Activated CD4-positive, alpha-beta T cell treated with anti-CD3 and anti-CD28 coated beads for 48 hours (primary cell): ENCODE results near the gene RPS27.
"Not testable (repeated sequence)": the region's sequence is repeated elsewhere in the genome, so short reads cannot be mapped to it uniquely, and the experiment has no call there.

Source experiments
- DNase-seq: peaks from one replicate; pipeline ENCODE4 v3.0.0-alpha.2; 2020

Gene RPS27

GRCh38 chr1:153962088-153963029 is 28.2 kb upstream of the RPS27 start:
- DNase-seq = peak; percentile 30

GRCh38 chr1:153963030-153963849 is 27.3 kb upstream of the RPS27 start, which contains the start of gene SLC39A1:
Gene SLC39A1, minus strand, starts transcription at chr1:153963537. Its CDS starts 822 bp downstream, at chr1:153962715.
- DNase-seq = peak; percentile 96

- no peak for DNase-seq
These were observed 26.7 kb upstream of the RPS27 start for GRCh38 chr1:153963850-153964331.

- DNase-seq = peak; percentile 89
These were observed 23.2 kb upstream of the RPS27 start, which contains the start of gene CREB3L4 for GRCh38 chr1:153967107-153967999. Gene CREB3L4, plus strand, starts transcription at chr1:153967902. Its CDS starts 624 bp downstream, at chr1:153968526.

- DNase-seq = no peak
These were observed 22.6 kb upstream of the RPS27 start for GRCh38 chr1:153968000-153968363.

GRCh38 chr1:153968408-153968807 is 22.2 kb upstream of the RPS27 start:
- DNase-seq = no peak

- DNase-seq = no peak
These were observed 21.6 kb upstream of the RPS27 start for GRCh38 chr1:153968972-153969371.

- DNase-seq = no peak
These were observed 20.2 kb upstream of the RPS27 start for GRCh38 chr1:153970346-153970745.

GRCh38 chr1:153973071-153973470 is 17.5 kb upstream of the RPS27 start:
- no peak for DNase-seq

- no peak for DNase-seq
These were observed 17.0 kb upstream of the RPS27 start for GRCh38 chr1:153973525-153973924.

- DNase-seq = no peak
These were observed 13.7 kb upstream of the RPS27 start for GRCh38 chr1:153976819-153977249.

- DNase-seq = peak; percentile 91
These were observed 13.0 kb upstream of the RPS27 start, which contains the start of gene JTB for GRCh38 chr1:153977250-153978240. Gene JTB, minus strand, starts transcription at chr1:153977674. Its CDS starts 422 bp downstream, at chr1:153977252.

GRCh38 chr1:153978274-153978909 is 12.2 kb upstream of the RPS27 start:
- no peak for DNase-seq

GRCh38 chr1:153979091-153979490 is 11.5 kb upstream of the RPS27 start:
- not testable (repeated sequence) for DNase-seq

GRCh38 chr1:153981735-153982134 is 8.8 kb upstream of the RPS27 start:
- DNase-seq = not testable (repeated sequence)

GRCh38 chr1:153984123-153984894 is 6.3 kb upstream of the RPS27 start:
- no peak for DNase-seq

GRCh38 chr1:153985341-153985912 is 5.1 kb upstream of the RPS27 start:
- DNase-seq = peak; percentile 64

GRCh38 chr1:153985941-153986761 is 4.4 kb upstream of the RPS27 start, which contains the start of gene RAB13:
Gene RAB13, minus strand, starts transcription at chr1:153986339. Its CDS starts 103 bp downstream, at chr1:153986236.
- DNase-seq = no peak
